HG03571 (cell line): ENCODE data around the gene ADGB.
A peak's percentile ranks its signal among the peaks of the same experiment; 100 is the strongest.
"Not testable (repeated sequence)": the region's sequence is repeated elsewhere in the genome, so short reads cannot be mapped to it uniquely, and the experiment has no call there.

ENCODE experiments used
- ATAC-seq: cut with Tn5 transposase; IDR thresholded peaks from one replicate; pipeline ENCODE4 v1.9.1; 2021; ENCODE audit not compliant: unreplicated experiment

Gene ADGB

DNA sequence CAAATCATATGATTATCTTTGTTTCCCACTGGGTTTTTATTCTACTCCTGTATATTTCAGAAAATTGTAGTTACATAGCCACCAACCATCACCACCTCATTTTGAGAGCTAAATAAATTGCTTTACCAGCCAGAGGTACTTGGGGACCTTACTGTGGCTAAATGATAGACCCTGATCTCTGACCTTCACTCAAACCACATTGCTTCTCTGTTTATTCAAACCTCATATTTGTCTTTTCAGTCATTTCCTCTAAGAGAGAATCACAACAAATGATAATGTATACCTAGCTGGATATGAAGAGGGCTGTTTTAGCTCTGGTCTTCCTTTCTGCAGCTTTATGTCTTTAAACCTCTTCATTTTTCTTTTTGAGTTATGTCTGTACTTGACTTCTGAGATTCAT lies 142.8 kb downstream of the ADGB start:
- no peak for ATAC-seq

GRCh38 chr6:146753306-146753705 lies 154.5 kb downstream of the ADGB start:
- ATAC-seq: no peak

GRCh38 chr6:146767632-146768031 lies 168.9 kb downstream of the ADGB start:
- no peak for ATAC-seq

DNA sequence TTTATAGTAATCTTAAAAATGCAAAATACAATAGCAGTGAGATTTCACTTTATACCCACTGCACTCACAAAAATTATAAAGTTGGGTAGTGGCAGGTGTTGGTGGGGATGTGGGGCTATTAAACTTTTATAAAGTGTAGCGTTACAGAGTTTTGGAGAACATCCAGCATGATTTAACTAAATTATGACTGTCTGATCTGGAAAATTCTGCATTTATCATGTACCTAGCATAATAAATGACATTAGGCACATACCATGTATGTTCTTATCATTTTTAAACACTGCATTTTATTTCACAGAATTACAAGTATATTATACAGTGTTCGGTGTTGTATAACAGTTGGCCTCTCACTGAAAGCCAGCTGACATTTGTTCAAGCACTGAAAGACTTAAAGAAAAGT lies 169.9 kb downstream of the ADGB start:
- ATAC-seq: no peak

DNA sequence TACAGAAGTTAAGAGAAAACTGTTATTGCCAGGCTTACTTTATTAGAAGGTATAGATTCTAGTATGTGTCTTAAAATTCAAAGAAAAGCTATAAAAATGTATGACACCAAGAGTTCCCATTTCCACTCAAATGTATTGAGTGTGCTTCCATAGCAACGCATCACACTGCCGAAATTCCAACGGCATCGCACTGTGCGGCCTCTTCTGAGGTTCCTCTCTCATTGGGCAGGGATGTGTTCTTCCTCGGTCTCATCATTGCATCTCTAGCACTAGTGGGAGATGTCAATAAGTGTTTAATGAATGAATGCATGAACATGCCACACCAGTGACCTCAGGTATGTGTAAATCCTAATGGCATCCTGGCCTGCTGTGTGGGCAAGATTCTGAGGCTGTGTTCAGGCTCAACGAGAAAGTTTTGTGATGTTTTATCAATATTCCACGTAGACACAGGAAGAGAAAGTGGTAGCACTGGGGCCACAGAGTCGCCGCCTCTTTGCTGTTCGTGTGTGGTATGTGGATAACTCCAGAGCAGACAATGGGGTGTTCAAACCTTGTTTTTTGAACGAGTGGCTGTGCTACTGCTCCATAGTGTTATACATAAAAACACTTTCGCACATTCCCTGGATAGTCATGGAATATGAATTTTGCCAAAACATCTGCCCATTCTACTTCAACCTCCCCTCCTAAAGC lies 171.6 kb downstream of the ADGB start:
- no peak for ATAC-seq

- no peak for ATAC-seq
Measured at GRCh38 chr6:146770965-146771735, 172.4 kb downstream of the ADGB start.

DNA sequence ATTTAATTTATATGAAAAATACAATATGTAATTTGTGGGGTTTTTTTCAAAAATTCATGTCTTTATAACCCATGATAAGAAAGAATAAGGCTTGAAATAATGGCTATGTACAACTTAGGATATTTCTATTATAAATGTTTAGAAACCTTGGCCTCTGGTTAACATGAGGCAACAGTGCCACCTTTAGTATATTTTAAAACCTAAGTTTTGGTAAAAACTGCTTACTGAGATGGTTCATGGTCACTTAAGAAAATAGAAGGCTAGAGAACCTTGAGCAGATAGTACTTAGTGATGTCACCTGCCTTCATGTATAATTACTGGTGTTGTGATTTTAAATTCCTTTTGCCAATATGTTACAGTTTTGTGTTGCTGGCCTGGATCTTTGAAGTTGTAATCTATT lies 176.4 kb downstream of the ADGB start:
- ATAC-seq: no peak

DNA sequence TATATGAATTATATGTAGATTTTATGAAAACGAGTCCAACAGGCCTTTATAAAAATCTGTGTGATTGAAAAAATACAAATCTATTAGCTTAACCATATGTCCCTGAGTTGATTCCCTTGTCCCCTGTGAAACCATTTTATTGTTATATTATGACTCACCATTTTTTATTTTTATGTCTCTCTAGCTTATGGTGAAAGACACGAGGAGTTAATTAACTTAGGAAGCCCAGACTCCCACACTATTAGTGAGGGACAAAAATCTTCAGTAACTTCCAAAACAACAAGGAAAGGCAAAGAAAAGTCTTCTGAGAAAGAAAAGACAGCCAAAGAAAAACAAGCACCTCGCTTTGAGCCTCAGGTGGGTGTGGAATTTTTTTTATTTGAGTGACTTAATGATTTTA lies 183.1 kb downstream of the ADGB start:
- no peak for ATAC-seq

- ATAC-seq: peak; percentile 69
Measured at GRCh38 chr6:146785001-146785585, 186.3 kb downstream of the ADGB start.

- no peak for ATAC-seq
Measured at GRCh38 chr6:146787876-146788508, 189.2 kb downstream of the ADGB start.

DNA sequence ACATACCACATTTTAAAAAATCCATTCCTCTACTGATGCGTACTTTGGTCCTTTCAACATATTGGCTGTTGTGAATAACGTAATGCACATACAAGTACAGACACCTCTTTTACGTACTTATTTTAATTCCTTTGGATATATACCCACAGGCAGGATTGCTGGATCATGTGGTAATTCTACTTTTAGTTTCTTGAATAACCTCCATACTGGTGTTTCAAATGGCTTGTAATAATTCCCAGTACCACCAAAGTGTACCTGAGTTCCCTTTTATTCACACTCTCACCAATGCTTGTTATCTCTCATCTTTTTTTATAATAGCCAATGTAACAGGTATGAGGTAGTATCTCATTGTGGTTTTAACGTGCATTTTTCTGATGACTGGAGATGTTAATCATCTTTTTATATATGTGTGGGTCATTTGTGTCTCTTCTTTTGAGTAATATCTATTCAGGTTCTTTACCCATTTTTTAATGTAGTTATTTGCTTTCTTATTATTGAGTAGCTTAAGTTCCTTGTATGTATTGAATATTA lies 191.9 kb downstream of the ADGB start:
- ATAC-seq: no peak

GRCh38 chr6:146791930-146792329 lies 193.2 kb downstream of the ADGB start:
- no peak for ATAC-seq

GRCh38 chr6:146793218-146793617 lies 194.4 kb downstream of the ADGB start:
- ATAC-seq: not testable (repeated sequence)

- no peak for ATAC-seq
Measured at GRCh38 chr6:146795479-146796133, 196.8 kb downstream of the ADGB start.

DNA sequence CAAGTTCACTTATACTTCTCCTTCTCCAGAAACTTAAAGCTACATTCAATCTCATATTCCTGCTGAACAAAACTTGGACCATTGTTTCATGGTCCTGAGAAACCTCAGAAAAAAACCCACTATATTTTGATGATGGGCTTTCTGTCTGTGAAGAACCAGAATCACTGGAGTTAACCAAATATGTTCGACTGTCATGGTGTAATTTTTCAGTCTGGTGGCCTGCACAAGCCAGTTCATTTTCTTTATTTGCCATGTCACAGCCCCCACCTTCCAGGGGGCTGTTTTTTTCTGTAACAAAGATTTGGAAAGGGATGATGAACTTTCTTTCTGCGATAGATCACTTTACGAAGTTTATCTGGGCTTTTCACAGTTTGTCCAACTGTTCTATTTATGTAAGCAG lies 204.4 kb downstream of the ADGB start:
- not testable (repeated sequence) for ATAC-seq

DNA sequence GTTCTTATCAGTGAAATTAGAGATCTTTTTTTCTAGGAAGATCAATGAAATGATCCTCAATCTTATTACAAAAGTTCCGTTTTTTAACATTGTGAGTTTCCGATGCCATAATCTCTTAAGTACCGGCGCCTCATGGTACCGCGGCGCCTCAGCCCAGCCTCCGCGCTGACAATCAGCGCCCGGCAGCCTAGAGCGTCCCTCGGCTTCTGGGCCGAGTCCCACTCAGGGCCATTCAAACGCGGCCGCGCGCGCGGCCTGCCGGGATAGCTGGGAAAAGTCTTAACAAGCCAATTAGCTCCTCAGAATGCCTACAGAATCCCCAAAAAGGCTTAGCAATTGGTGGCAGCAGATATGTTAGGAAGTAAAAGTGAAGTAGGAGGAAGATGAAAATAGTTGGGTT lies 204.8 kb downstream of the ADGB start:
- ATAC-seq: no peak

- no peak for ATAC-seq
Measured at GRCh38 chr6:146805546-146806325, 207.0 kb downstream of the ADGB start.

DNA sequence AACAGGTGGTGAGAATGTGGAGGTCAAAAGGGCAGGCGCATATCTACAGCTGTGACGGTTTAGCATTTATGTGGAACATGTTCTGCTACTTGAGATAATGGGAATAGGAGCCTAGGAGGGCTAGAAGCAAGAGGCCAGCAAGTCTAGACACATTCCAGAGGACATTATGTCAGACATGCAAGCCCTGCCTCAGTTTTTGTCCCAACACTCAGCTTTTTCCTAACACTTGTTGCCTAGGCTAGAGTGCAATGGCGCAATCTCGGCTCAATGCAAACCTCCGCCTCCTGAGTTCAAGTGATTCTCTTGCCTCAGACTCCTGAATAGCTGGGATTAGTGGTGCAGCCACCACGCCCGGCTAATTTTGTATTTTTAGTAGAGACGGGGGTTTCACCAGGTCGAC lies 210.2 kb downstream of the ADGB start:
- not testable (repeated sequence) for ATAC-seq

DNA sequence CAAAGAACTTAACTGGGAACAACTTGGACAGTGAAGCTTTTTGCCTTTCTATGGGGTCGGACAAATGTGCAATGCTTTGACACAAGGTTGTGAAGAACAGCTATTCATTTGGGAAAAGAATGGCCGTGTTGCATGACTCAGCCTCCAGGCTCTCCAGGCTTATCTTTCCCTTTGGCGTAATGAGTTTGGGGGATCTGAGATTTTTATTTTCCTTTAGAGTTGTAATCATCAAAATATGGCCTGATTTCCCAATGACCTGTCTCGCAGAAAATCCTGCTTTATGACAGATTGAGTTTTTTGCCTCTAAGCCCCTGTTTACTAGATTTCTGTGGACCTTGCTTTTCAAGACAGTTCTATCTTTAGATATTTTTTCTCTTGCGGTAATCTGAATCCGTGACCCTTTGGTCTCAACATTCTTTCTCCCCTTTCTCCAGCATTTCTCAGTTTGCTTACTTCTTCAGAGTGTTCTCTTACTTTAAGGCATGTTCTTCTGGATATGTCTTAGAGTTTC lies 214.1 kb downstream of the ADGB start:
- ATAC-seq: not testable (repeated sequence)

DNA sequence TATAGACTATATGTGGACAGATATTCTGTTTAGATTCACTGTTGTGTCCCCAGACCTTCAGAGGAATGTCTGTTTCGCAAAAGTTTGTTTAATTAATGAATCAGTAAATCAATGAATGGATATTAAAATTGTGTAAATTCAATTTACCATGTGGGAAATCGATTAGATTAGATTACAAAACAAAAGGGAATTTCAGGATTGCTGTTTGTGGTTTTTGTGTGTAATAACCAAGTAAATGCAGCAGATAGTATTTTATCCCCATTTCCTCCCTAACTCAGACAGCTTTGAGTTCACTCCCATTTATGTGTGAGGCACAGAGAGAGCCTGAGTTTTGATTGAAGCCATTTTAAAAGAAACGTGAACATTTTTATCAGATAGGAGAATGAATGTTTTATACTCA lies 214.8 kb downstream of the ADGB start:
- ATAC-seq: no peak
